SJSA1 (cell line): ENCODE data around the gene GSAP. TPM values are rescaled to one million over a fixed set of nuclear protein-coding genes. Genes with fewer than 3 reads are reported as not detected.
"Not testable (repeated sequence)": the region's sequence is repeated elsewhere in the genome, so short reads cannot be mapped to it uniquely, and the experiment has no call there.

Experiments used
- DNase-seq, 2 experiments: peaks; one replicate each; pipeline ENCODE4 v3.0.0-alpha.2; 2015 to 2020; ENCODE audit warnings: low spot score in 2 of 2, low read depth in 1 of 2
- H3K27ac ChIP-seq: fragments of 250-450 bp; sonication (Bioruptor Pico); 2 replicates; pipeline ENCODE4 v1.5.1; 2020; ENCODE audit warnings: mild to moderate bottlenecking, moderate library complexity
- H3K27me3 ChIP-seq: fragments of 250-450 bp; sonication (Bioruptor Pico); replicated peaks from 2 replicates; pipeline ENCODE4 v1.5.1; 2020; ENCODE audit warnings: mild to moderate bottlenecking, moderate library complexity
- H3K36me3 ChIP-seq: fragments of 250-450 bp; sonication (Bioruptor Pico); 2 replicates; pipeline ENCODE4 v1.5.1; 2020; ENCODE audit warnings: mild to moderate bottlenecking
- H3K4me1 ChIP-seq: fragments of 250-450 bp; sonication (Bioruptor Pico); replicated peaks from 2 replicates; pipeline ENCODE4 v1.6.1; 2021; ENCODE audit warnings: mild to moderate bottlenecking
- H3K4me3 ChIP-seq: fragments of 250-450 bp; sonication (Bioruptor Pico); 2 replicates; pipeline ENCODE4 v1.5.1; 2020; ENCODE audit warnings: mild to moderate bottlenecking
- H3K9me3 ChIP-seq: fragments of 250-450 bp; sonication (Bioruptor Pico); replicated peaks from 2 replicates; pipeline ENCODE4 v1.5.1; 2020; ENCODE audit warnings: mild to moderate bottlenecking
- total RNA-seq: library from RNA; depleted of rRNA; stranded (reverse); fragments of >200 nt; shearing (Covaris generic); gene quantifications from 2 replicates; pipeline ENCODE4 v1.2.3, GENCODE V29; 2014

Gene GSAP
- total RNA-seq, 1 experiment from 2014 or later, result 3.7 TPM

GRCh38 chr7:77451950-77452349, 35.8 kb upstream of the GSAP start:
- H3K9me3 ChIP-seq, DNase-seq, H3K27ac ChIP-seq, H3K36me3 ChIP-seq, H3K4me3 ChIP-seq, H3K27me3 ChIP-seq: not testable (repeated sequence)
- peaks cover 27% of the 10 kb centered on the region for H3K4me1 ChIP-seq

- Histone ChIP-seq H3K36me3 (no peaks in the 10 kb centered on the region), H3K27me3 (no peaks in the 10 kb centered on the region), H3K27ac (peak overlapping the region; percentile 15), H3K4me3 (no peak overlapping the region), H3K4me1 (peaks cover 26% of the 10 kb centered on the region), H3K9me3 (no peaks in the 10 kb centered on the region)
- no peak for DNase-seq
Measured at GRCh38 chr7:77450613-77451012, 34.5 kb upstream of the GSAP start.

GRCh38 chr7:77450054-77450453, 33.9 kb upstream of the GSAP start:
- H3K27me3 ChIP-seq, result no peaks in the 10 kb centered on the region
- 0 out of 2 replicates have a peak overlapping the region, but pooled peaks have one; percentile 15 for H3K27ac ChIP-seq
- peaks cover 20% of the 10 kb centered on the region for H3K4me1 ChIP-seq
- DNase-seq, result peak in 1 of 2 experiments; percentile 29
- no peaks in the 10 kb centered on the region for H3K9me3 ChIP-seq
- no peaks in the 10 kb centered on the region for H3K36me3 ChIP-seq
- no peak overlapping the region for H3K4me3 ChIP-seq

- Histone ChIP-seq H3K27ac (no peak overlapping the region), H3K9me3 (no peaks in the 10 kb centered on the region), H3K4me3 (no peak overlapping the region), H3K27me3 (no peaks in the 10 kb centered on the region), H3K36me3 (no peaks in the 10 kb centered on the region), H3K4me1 (peaks cover 31% of the 10 kb centered on the region)
- DNase-seq, result no peak
Measured at GRCh38 chr7:77447616-77448015, 31.5 kb upstream of the GSAP start.

GRCh38 chr7:77444123-77444522, 28.0 kb upstream of the GSAP start:
- H3K4me3 ChIP-seq, result no peak overlapping the region
- H3K36me3 ChIP-seq, result no peaks in the 10 kb centered on the region
- no peaks in the 10 kb centered on the region for H3K27me3 ChIP-seq
- H3K9me3 ChIP-seq, result no peaks in the 10 kb centered on the region
- H3K4me1 ChIP-seq, result peaks cover 30% of the 10 kb centered on the region
- DNase-seq, result no peak
- no peak overlapping the region for H3K27ac ChIP-seq

- H3K36me3 ChIP-seq, result no peaks in the 10 kb centered on the region
- peak overlapping the region; percentile 40; the same call in 1 of the 2 replicates for H3K27ac ChIP-seq
- peaks cover 30% of the 10 kb centered on the region for H3K4me1 ChIP-seq
- H3K27me3 ChIP-seq, result no peaks in the 10 kb centered on the region
- no peaks in the 10 kb centered on the region for H3K9me3 ChIP-seq
- DNase-seq, result no peak
- no peak overlapping the region for H3K4me3 ChIP-seq
Measured at GRCh38 chr7:77443042-77443441, 26.9 kb upstream of the GSAP start.

GRCh38 chr7:77442636-77443035, 26.5 kb upstream of the GSAP start:
- Histone ChIP-seq H3K36me3 (no peaks in the 10 kb centered on the region), H3K27me3 (no peaks in the 10 kb centered on the region), H3K4me1 (peaks cover 30% of the 10 kb centered on the region), H3K4me3 (no peak overlapping the region), H3K27ac (peak overlapping the region; percentile 40), H3K9me3 (no peaks in the 10 kb centered on the region)
- peak in 1 of 2 experiments; percentile 36 for DNase-seq

GRCh38 chr7:77441046-77441445, 24.9 kb upstream of the GSAP start:
- Histone ChIP-seq H3K4me1 (peaks cover 30% of the 10 kb centered on the region), H3K4me3 (no peak overlapping the region), H3K9me3 (no peaks in the 10 kb centered on the region), H3K27me3 (no peaks in the 10 kb centered on the region), H3K36me3 (no peaks in the 10 kb centered on the region), H3K27ac (no peak overlapping the region)
- no peak for DNase-seq

GRCh38 chr7:77439572-77439971, 23.4 kb upstream of the GSAP start:
- no peaks in the 10 kb centered on the region for H3K36me3 ChIP-seq
- H3K4me1 ChIP-seq, result peaks cover 30% of the 10 kb centered on the region
- no peaks in the 10 kb centered on the region for H3K9me3 ChIP-seq
- no peak overlapping the region for H3K27ac ChIP-seq
- no peaks in the 10 kb centered on the region for H3K27me3 ChIP-seq
- no peak overlapping the region for H3K4me3 ChIP-seq
- peak in 1 of 2 experiments; percentile 25 for DNase-seq

- no peaks in the 10 kb centered on the region for H3K27me3 ChIP-seq
- no peaks in the 10 kb centered on the region for H3K36me3 ChIP-seq
- no peak overlapping the region for H3K27ac ChIP-seq
- no peak overlapping the region for H3K4me3 ChIP-seq
- no peak for DNase-seq
- H3K9me3 ChIP-seq, result no peaks in the 10 kb centered on the region
- H3K4me1 ChIP-seq, result peaks cover 18% of the 10 kb centered on the region
Measured at GRCh38 chr7:77438131-77438530, 22.0 kb upstream of the GSAP start.

GRCh38 chr7:77434570-77435275, 18.6 kb upstream of the GSAP start:
- DNase-seq, result no peak

GRCh38 chr7:77433901-77434300, 17.8 kb upstream of the GSAP start:
- no peak for DNase-seq
- H3K4me3 ChIP-seq, result no peak overlapping the region
- no peaks in the 10 kb centered on the region for H3K9me3 ChIP-seq
- H3K27me3 ChIP-seq, result no peaks in the 10 kb centered on the region
- H3K36me3 ChIP-seq, result no peaks in the 10 kb centered on the region
- H3K27ac ChIP-seq, result no peak overlapping the region
- peaks cover under 1% of the 10 kb centered on the region for H3K4me1 ChIP-seq

More at GRCh38 chr7:77434570-77435275, 18.6 kb upstream of the GSAP start:
- Histone ChIP-seq H3K4me3 (no peak overlapping the region), H3K27ac (no peak overlapping the region), H3K36me3 (no peaks in the 10 kb centered on the region), H3K4me1 (0 out of 2 replicates have a peak, but pooled peaks cover 3% of the 10 kb centered on the region), H3K27me3 (no peaks in the 10 kb centered on the region), H3K9me3 (no peaks in the 10 kb centered on the region)

- DNase-seq, result no peak
- Histone ChIP-seq H3K27ac (no peak overlapping the region), H3K9me3 (no peaks in the 10 kb centered on the region), H3K27me3 (no peaks in the 10 kb centered on the region), H3K4me3 (no peak overlapping the region), H3K4me1 (peaks cover 29% of the 10 kb centered on the region), H3K36me3 (no peaks in the 10 kb centered on the region)
Measured at GRCh38 chr7:77430927-77431326, 14.8 kb upstream of the GSAP start.

GRCh38 chr7:77428777-77429231, 12.7 kb upstream of the GSAP start:
- Histone ChIP-seq H3K27ac (peak overlapping the region; percentile 90), H3K4me3 (no peak overlapping the region), H3K36me3 (no peaks in the 10 kb centered on the region), H3K27me3 (no peaks in the 10 kb centered on the region), H3K9me3 (no peaks in the 10 kb centered on the region), H3K4me1 (peaks cover 39% of the 10 kb centered on the region)
- no peak for DNase-seq
